HepG2 (cell line): ENCODE data around the gene CALY. TPM values are rescaled to one million over a fixed set of nuclear protein-coding genes. Genes with fewer than 3 reads are reported as not detected.

ENCODE experiments used
- CREBL2 ChIP-seq: sonication (generic); formaldehyde crosslinking; IDR thresholded peaks from 2 replicates; pipeline ENCODE4 v1.8.1; 2023; ENCODE audit warnings: missing genetic modification reagents, mild to moderate bottlenecking, borderline replicate concordance
- DRAP1 ChIP-seq: IDR thresholded peaks from 2 replicates; pipeline ENCODE4 v1.6.1; 2016; ENCODE audit warnings: missing genetic modification reagents, missing compliant biosample characterization
- ELF4 ChIP-seq: sonication (generic); formaldehyde crosslinking; IDR thresholded peaks from 2 replicates; pipeline ENCODE4 v1.5.0; 2020; ENCODE audit warnings: missing genetic modification reagents, mild to moderate bottlenecking, moderate library complexity, borderline replicate concordance
- GLI4 ChIP-seq: sonication (generic); formaldehyde crosslinking; IDR thresholded peaks from 2 replicates; pipeline ENCODE4 v1.5.1; 2020; ENCODE audit warnings: missing genetic modification reagents, mild to moderate bottlenecking, moderate library complexity, borderline replicate concordance
- KDM2A ChIP-seq: sonication (generic); formaldehyde crosslinking; IDR thresholded peaks from 2 replicates; pipeline ENCODE4 v1.4.0; 2020; ENCODE audit warnings: low read depth, missing genetic modification reagents, borderline replicate concordance
- KLF9 ChIP-seq: IDR thresholded peaks from 2 replicates; pipeline ENCODE4 v1.6.1; 2016; ENCODE audit warnings: low read depth
- MED13 ChIP-seq: sonication (generic); formaldehyde crosslinking; IDR thresholded peaks from 2 replicates; pipeline ENCODE4 v1.5.0; 2020; ENCODE audit warnings: missing genetic modification reagents
- MED8 ChIP-seq: sonication (generic); formaldehyde crosslinking; IDR thresholded peaks from 2 replicates; pipeline ENCODE4 v1.8.1; 2023; ENCODE audit warnings: mild to moderate bottlenecking, missing genetic modification reagents; ENCODE audit not compliant: insufficient replicate concordance
- MEF2D ChIP-seq: sonication (generic); formaldehyde crosslinking; IDR thresholded peaks from 2 replicates; pipeline ENCODE4 v1.5.1; 2020; ENCODE audit warnings: mild to moderate bottlenecking, missing genetic modification reagents
- PATZ1 ChIP-seq: sonication (generic); formaldehyde crosslinking; IDR thresholded peaks from 2 replicates; pipeline ENCODE4 v1.4.0; 2020; ENCODE audit warnings: missing genetic modification reagents
- SP1 ChIP-seq, 2 experiments: fragments of 450-650 bp in 1 of 2; sonication (generic) in 1 of 2; formaldehyde crosslinking in 1 of 2; IDR thresholded peaks; 2 replicates each; pipeline versions ENCODE4 v1.4.0 to v1.6.1; 2016 to 2020; ENCODE audit warnings: missing genetic modification reagents in 1 of 2
- SSRP1 ChIP-seq: IDR thresholded peaks from 2 replicates; pipeline ENCODE4 v1.6.1; 2016; ENCODE audit warnings: control low read depth
- TCF7 ChIP-seq: sonication (generic); IDR thresholded peaks from 2 replicates; pipeline ENCODE4 v1.6.1; 2016; ENCODE audit warnings: antibody characterized with exemption, low read depth
- ZBTB46 ChIP-seq: sonication (generic); formaldehyde crosslinking; IDR thresholded peaks from 2 replicates; pipeline ENCODE4 v1.4.0; 2020; ENCODE audit warnings: mild to moderate bottlenecking, missing genetic modification reagents, borderline replicate concordance
- ZFP41 ChIP-seq: sonication (generic); formaldehyde crosslinking; IDR thresholded peaks from 2 replicates; pipeline ENCODE4 v1.4.0; 2020; ENCODE audit warnings: mild to moderate bottlenecking, missing genetic modification reagents, borderline replicate concordance
- ZGPAT ChIP-seq: IDR thresholded peaks from 2 replicates; pipeline ENCODE4 v1.6.1; 2016; ENCODE audit warnings: mild to moderate bottlenecking
- ZNF44 ChIP-seq: sonication (generic); formaldehyde crosslinking; IDR thresholded peaks from 2 replicates; pipeline ENCODE4 v1.5.1; 2020; ENCODE audit warnings: mild to moderate bottlenecking, missing genetic modification reagents
- ZNF451 ChIP-seq: sonication (generic); formaldehyde crosslinking; IDR thresholded peaks from 2 replicates; pipeline ENCODE4 v1.5.0; 2020; ENCODE audit warnings: mild to moderate bottlenecking, missing genetic modification reagents
- ZNF644 ChIP-seq: IDR thresholded peaks from 2 replicates; pipeline ENCODE4 v1.6.1; 2016; ENCODE audit warnings: low read depth
- ZNF660 ChIP-seq: sonication (generic); formaldehyde crosslinking; IDR thresholded peaks from 2 replicates; pipeline ENCODE4 v1.5.1; 2020; ENCODE audit warnings: mild to moderate bottlenecking, low read depth, missing genetic modification reagents, borderline replicate concordance
- ZNF83 ChIP-seq: sonication (generic); formaldehyde crosslinking; IDR thresholded peaks from 2 replicates; pipeline ENCODE4 v1.4.0; 2020; ENCODE audit warnings: missing genetic modification reagents, mild to moderate bottlenecking, borderline replicate concordance
- polyA plus RNA-seq, 8 experiments: library from polyadenylated mRNA; depleted of rRNA in 3 of 8; stranded (reverse) in 7 of 8; unstranded in 1 of 8; fragments of >200 nt; fragmentation: Illumina TruSeq in 4 of 8; extraction: Trizol in 4 of 8; gene quantifications; 2 replicates each; pipeline versions ENCODE4 v1.2.1 to v1.2.3, GENCODE V29; 2011 to 2016; ENCODE audit warnings: low read depth in 4 of 8, missing spikeins in 1 of 8, mixed read lengths in 1 of 8; ENCODE audit not compliant: insufficient read depth in 1 of 8
- total RNA-seq, 5 experiments: library from RNA; depleted of rRNA; stranded (reverse); fragments of >200 nt; fragmentation: Illumina TruSeq; extraction: Trizol; gene quantifications; 2 replicates each; pipeline ENCODE4 v1.2.3, GENCODE V29; 2016; ENCODE audit warnings: low read depth in 1 of 5

Gene CALY
- total and polyA plus RNA-seq, 2 of the 13 experiments (the other 11 are each of a cell fraction or from before 2014, with no cell fraction given) = 0.08 TPM; not detected in 1

GRCh38 chr10:133359554-133359971, 22.9 kb upstream of the CALY start (continued):
- TF ChIP-seq PATZ1 = peak; percentile 81
- TF ChIP-seq CREBL2 (CRISPR knock-in tag) = no peak
- no peak for TF ChIP-seq ZNF83 (CRISPR knock-in tag)
- 0 out of 2 replicates have a peak, but pooled peaks have one; percentile 6 for TF ChIP-seq ZNF451
- TF ChIP-seq ZNF44 = no peak
- TF ChIP-seq KDM2A = peak; percentile 41; the same call in 1 of the 2 replicates
- no peak for TF ChIP-seq SSRP1
- TF ChIP-seq TCF7 = no peak
- no peak for TF ChIP-seq MEF2D (CRISPR knock-in tag)
- peak; percentile 88 for TF ChIP-seq ZNF644 (CRISPR knock-in tag)
- peak; percentile 67; the same call in 1 of the 2 replicates for TF ChIP-seq ZGPAT (CRISPR knock-in tag)
- TF ChIP-seq KLF9 = no peak
- no peak for TF ChIP-seq MED8
- no peak for TF ChIP-seq ZNF660 (CRISPR knock-in tag)
- no peak for TF ChIP-seq GLI4
- no peak for TF ChIP-seq MED13
- TF ChIP-seq SP1 (IDR thresholded peaks at IDR 0.05) = no peak
- peak; percentile 7; the same call in 1 of the 2 replicates for TF ChIP-seq SP1 (CRISPR knock-in tag; IDR thresholded peaks at IDR 0.05)
- no peak for TF ChIP-seq ELF4 (CRISPR knock-in tag)
- TF ChIP-seq DRAP1 = peak; percentile 29; the same call in 1 of the 2 replicates
- TF ChIP-seq ZBTB46 = peak; percentile 74; the same call in 1 of the 2 replicates
- TF ChIP-seq ZFP41 = no peak
